ENCODE results near the gene ENPP3.

GRCh38 chr6:131646249-131646670, 9.2 kb downstream of the ENPP3 start:
- TF ChIP-seq POLR2AphosphoS5 (IDR thresholded peaks at IDR 0.05; ENCODE audit: low read depth, low read length) (no peak), POLR2A (IDR thresholded peaks at IDR 0.05; ENCODE audit: low read depth, low read length) (no peak), TAF1 (IDR thresholded peaks at IDR 0.05; ENCODE audit: borderline replicate concordance, low read depth, low read length) (no peak)
